ENCODE data around the gene RGS14.
"Not testable (repeated sequence)": the region's sequence is repeated elsewhere in the genome, so short reads cannot be mapped to it uniquely, and the experiment has no call there.

RGS14 gene

DNA sequence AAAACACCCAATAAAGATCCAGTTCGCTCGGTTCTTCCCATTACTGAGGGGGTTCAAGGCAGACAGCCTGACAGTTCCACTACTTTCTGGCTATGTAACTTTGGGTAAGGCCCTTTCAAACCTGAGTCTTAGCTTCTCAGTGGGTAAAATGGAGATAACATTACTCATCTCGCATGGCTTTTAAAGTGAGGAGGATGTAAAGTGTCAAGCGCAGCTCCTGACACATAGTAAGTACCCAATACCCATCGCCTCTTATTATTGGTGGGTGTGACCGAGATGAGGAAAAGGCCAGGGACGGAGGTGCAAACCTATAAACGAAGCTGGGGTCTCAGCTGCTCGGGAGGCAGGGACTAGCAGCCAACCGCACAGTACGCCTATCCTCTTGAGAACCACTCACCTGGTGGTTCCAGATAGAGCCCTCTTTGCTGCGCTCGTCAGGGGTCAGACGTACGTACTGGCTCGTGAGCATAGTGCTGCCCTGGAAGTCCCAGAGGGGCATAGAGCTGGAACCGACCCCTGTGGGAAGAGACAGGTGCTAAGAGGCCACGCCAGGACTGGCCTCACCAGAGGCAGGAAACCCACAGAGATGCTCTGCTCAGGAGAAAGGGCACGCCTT lies 6.8 kb upstream of the RGS14 start:
- DNase-seq: no peak

DNA sequence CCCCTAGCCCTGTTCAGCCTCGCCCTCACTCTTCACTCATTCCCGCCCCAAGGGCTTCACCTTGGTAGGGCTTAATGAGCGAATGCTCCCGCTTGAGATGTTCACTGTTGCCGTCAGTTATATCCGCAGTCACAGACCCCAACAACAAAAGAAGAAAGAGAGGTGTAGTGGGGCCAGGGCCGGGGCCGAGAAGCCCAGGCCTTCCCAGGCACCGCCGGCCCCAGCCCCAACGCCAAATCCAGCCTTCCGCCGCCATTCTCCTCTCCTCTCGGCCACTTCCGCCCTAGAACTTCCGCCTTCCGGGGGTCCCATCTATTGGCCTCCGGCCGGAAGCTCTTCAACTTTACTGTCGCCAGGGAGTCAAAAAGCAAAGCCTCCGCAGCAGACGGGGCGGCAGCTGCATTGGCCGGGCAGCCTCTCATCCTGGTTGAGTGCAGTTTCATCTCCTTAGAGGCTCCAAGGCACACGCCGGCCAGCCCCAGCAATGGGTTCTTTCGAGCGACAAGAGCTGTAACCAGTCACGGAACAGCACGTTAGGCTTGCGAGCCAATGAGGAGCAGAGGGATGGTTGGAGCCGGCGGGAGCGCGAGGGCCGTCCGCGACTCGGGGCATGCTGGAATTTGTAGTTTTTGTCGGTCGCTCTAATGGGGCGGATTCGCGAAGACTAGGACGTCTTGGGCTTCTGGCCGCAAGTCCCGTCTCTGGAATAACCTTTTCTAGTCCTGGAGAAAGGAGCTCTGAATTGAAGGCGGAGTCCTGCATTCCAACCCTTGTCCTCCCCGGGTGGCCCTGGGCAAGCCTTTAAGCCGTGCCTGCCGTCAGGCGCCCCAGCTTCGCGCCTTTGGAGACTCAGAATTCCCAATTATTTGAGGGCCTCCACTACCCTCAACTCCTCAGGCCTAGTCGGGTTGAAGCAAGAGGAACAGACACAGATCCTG lies 6.1 kb upstream of the RGS14 start, which contains the start of gene LMAN2:
Gene LMAN2, minus strand, starts transcription at position 277 of the 938 bp plus-strand sequence. Its CDS starts 21 bp downstream, at position 256.
- DNase-seq: peak; percentile 94

DNA sequence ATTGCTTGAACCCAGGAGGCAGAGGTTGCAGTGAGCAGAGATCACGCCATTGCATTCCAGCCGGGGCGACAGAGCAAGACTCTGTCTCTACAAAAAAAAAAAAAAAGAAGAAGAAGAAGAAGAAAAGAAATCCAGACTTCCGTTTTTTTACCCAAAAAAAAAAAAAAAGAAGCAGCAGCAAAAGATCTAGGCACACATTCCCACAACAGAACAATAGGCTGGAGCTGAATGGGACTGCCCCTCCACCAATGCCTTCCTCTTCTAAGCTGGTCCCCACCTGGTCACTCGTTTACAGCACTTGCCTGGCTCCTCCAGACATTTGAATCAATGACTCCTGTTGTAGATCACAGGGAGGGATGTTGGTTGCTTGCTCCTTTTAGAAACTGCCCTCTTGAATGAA lies 4.6 kb upstream of the RGS14 start:
- DNase-seq: no peak

DNA sequence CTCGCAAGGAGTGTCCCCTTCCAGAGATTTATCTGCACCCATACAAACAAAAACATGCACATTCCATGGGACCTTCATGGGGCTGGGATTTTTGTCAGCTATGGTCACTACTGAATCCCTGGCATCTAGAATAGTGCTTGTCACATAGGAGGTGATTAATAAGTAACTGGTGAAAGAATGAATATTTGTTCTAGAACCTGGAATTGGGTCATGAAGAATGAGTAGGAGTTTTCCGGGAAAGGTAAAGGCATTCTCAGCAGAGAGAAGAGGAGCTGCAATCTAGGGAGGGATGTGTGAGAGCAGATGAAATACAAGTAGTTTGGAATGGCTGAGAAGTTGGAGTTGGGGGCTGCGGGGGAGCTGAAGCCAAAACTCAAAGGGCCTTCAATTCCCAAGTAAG lies 3.5 kb upstream of the RGS14 start:
- DNase-seq: no peak

DNA sequence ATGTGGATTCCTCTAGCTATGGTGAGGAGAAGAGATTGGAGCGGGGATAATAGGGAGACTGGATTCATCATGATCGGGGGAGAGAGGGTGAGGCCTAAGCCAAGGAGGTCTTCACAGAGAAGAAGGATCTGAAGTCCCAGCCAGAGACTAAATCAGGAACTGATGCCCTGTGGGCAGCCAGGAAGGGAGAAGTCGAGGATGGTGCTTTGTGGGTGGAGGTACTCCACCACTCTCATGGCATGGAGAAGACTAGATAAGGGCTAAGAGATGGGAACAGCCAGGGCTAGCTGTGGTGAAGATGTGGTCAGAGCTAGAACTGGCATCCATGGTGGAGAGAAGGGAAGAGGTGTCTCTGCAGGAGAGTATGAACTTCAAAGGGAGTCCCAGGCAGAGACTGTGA lies 3.0 kb upstream of the RGS14 start:
- no peak for DNase-seq

DNA sequence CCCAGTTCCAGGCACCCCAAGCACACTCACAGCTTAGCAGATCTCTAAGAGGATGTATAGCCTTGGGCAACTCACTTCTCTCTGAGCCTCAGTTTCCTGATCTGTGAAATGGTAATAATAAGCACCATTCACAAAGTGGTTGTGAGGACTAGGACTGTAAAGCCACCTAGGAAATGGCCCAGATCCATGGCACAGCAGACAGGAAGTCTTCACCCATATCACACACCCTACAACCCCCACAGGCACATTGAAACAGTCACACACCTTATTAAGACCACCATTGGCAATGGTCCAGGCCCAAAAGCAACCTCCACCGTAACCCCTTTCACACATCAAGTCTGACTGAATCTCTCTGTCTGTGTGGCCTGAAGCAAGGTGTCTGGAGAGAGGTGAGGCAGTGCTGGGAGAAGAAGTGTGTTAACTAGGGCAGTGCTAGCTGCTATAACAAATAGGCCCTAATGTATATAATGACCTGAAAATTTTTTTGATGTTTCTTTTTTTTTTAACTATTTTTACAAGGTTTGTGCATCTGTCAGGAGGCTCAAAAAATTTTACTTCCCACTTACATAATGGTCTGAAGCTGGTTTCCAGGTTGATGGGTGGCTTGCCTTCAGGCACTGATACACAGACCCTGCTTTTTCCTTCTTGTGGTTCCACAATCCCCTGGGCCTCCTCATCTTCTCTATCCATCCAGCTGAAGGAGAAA lies 2.4 kb upstream of the RGS14 start:
- no peak for DNase-seq

DNA sequence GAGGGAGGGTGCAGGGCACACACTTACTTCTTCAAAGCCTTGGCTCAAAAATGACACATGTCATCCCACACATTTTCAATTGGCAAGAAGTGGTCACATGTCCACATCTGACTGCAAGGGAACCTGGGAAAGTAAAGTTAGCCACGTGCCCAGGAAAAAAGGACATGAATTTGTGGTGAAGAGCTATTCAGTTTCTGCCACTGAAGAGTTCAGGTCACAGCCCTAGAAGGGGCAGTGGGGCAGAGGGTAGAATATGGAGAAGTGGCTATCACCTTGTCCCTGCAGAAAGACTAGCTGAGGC lies 1.9 kb upstream of the RGS14 start:
- DNase-seq: no peak

DNA sequence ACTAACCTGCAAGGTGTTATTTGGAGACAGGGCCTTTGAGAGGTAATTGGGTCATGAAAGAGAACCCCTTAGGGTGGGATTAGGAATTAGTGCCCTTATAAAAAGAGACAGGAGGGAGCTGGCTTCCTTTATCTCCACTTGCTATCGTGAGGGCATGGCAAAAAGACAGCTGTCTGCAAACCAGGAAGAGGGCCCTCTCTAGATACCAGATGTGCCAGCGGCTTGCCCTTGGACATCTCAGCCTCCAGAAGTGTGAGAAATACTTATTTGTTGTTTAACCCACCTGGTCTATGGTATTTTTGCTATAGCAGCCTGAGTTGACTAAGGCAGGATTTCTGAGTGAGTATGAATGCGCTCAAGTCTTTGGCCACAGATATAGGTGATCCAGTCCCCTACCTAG lies 978 bp upstream of the RGS14 start:
- no peak for DNase-seq

DNA sequence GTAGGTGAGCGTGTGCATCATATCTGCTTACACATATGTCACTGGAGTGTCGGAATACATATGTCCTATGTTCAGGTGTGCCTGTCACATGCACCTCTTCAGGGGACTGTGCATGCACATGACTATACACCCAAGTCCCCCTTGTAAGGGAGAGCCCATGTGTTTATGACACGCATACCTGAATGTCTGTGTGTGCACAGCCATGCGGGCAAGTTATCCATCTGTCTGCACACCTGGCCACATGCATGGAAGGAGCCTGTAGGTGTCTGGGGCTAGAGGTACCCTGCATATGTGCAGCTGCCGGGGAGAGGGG lies 622 bp upstream of the RGS14 start:
- DNase-seq: no peak

DNA sequence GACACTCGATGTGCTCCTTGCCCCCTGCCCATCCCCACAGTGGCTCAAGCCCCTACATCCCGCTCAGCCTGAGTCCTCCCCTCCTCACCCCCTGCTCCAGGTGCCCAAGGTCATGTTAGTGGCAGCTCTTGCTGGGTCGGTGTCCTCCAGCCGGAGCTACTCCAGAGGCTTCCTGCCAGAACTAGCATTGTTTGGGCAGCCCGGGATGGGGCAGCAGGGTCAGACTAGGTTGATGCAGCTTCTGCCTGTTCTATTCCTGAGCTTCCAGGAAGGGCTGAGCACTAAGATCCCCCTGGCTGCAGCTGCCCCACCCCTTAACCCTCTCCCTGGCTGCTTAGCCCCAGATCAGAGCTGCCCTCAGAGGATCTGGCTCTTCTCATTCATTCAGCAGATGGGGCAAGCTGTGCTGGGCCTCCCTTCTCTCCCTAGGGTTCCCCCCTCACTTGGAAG lies 671 bp downstream of the RGS14 start:
- no peak for DNase-seq

DNA sequence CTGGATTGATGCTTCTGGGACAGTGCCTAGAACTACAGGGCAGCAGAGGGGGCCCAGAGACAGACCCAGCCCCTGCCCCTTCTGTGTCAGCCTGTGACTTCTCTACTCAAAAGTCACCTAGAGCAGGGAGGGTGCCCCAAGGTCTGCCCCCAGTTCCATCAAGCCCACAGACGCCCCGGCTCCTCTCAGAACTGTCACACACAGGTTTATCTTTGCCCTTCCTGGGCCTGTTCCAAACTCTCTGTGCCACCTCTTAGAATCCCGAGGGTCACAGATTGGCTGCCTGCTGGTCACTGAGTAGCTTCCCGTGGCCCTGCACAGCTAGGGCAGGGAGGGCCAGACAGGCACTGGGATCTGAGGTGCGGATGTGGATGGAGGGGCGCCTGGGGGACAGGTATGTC lies 1.7 kb downstream of the RGS14 start:
- no peak for DNase-seq

DNA sequence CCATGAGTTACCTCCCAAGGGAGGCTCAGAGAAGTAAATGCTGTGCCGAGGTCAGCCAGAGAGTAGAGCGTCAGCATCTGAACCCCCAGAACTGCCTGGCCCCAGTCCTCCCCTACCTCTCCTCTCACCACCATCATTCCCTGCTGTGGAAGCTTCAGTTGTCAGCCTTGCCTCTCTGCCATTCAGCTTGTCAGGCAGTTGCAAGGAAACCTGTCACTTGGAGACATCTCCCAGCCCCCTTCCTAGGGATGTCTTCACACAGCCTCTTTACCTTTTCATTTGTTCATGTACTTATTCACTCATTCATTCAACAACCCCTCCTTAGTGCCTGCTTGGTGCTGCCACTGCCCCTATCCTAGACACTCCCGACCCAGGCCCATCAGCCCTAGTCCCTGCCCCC lies 2.1 kb downstream of the RGS14 start:
- no peak for DNase-seq

DNA sequence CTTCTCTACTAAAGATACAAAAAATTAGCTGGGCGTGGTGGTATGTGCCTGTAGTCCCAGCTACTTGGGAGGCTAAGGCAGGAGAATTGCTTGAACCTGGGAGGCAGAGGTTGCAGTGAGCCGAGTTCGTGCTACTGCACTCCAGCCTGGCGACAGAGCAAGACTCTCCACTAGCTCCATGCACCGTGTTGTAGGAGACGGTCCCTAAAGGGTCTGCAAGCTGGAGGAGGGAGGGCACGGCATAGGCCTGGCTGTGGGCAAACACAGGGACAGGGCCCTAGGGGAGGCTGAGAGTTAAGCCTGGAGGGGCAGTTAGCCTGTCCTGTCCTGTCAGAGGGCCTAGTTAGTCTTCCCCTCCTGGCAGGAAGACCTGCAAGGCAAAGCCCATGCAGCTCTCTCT lies 3.0 kb downstream of the RGS14 start:
- not testable (repeated sequence) for DNase-seq

DNA sequence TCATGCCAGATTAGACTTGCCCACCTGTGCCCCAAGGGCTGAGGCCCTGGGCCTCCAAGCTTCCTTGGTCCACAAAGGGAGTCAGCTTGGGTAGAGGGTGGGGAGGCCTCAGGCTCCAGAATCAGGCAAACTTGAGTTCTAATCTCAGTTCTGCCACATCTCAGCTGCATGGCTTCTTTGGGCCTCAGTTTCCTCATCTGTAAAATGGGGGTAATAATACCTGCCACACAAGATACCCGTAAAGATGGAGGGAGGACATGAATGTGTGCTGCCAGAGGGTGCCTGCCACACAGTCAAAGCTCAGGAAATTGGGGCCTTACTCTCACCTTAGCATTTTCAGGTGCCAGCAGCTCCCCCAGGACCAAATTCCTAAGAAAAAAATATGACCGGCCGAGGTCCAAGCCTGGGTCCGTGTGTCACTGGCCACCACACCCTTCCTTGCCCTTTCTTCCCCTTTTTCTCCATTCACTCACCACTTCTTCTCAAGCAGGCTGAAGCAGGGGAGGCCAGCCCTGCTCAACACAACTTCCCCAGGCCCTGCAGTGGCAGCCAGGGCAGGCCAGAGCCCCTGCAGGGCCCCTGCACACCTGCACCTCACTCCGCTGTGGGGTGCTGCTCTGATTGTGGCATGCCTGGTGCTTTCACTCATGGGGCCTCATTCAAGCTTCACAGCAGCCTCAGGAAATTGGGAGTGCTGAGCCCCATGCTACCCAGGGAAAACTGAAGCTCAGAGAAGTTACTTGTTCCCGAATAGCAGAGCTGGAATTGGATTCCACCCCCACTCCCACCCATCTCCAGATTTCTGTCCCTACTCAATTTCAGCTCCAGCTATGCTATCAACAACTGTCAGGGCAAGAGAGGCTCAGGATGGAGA lies 3.9 kb downstream of the RGS14 start:
- DNase-seq: no peak

DNA sequence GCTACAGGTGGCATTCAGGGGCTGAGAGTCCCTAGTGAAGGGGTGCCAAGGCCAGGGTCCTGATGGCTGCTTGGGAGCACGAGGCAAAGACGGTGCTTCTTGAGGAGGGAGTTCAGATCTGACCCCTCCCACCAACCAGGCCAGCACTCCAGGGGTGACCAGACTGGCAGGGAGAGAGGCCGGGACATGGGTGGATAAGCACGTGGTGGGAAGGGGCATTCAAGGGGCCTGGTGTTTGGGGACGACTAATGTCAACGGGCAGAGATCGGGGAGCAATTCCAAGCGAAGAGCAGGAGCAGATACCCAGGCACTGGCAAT lies 4.5 kb downstream of the RGS14 start:
- DNase-seq: no peak

DNA sequence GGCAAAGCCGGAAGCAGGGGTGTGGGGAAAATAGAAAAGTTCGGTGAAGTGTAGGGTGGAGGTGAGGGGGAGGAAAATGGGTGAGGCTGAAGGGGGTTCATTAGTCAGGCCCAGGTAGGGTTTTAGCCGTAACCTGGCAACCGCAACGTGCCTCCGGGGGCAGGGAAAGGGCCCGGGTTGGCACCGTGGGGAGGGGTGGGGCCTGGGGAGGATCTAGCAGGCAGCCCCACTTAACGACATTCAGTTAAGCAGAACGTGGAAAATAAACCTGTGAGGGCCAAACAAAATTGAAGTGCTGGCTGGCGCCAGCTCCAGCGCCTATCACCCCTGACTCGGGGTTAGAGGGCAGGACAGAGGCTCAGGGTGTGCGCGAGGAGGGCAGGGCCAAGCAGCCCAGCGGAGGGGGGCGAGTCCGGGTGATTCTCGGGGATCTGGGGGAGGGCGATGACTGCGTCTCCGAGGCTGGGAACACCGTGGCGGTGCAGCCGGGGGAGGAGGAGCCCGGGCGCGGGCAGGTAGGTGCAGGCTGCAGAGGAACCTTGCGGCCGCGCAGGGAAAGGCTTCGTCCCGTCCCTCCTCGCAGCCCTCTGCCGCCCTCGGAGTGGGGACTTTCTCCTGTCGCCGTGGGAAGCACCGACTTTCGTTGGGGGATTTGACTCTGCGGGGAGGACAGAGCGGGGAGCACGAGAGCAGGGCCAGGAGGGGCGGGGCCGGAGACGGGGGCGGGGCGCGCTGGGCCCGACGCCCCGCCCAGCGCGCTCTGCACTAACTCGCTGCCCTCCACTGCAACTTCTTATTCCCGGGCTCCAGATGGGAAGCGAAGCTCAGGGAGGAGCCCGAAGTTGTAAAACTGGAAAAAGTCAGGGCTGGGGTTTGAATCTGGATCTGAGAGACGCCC lies 5.1 kb downstream of the RGS14 start:
- DNase-seq: peak; percentile 41

DNA sequence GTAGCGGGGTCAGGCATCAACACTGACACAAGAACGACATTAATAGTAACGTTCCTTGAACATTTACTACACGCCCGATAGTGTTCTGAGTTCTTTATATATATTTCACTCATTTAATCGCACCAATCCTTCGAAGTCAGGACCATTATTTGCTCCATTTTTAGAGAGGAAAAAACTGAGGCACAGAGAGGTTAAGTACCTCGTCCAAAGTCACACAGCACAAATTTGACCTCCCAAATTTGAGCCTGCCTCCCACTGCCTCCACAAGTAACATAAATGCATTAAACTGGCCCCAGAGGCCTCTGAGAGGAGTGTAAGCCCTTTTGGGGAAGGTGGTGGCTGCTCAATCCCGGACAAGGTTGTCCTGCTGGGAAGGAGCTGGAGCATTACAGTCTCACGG lies 5.8 kb downstream of the RGS14 start:
- DNase-seq: no peak

DNA sequence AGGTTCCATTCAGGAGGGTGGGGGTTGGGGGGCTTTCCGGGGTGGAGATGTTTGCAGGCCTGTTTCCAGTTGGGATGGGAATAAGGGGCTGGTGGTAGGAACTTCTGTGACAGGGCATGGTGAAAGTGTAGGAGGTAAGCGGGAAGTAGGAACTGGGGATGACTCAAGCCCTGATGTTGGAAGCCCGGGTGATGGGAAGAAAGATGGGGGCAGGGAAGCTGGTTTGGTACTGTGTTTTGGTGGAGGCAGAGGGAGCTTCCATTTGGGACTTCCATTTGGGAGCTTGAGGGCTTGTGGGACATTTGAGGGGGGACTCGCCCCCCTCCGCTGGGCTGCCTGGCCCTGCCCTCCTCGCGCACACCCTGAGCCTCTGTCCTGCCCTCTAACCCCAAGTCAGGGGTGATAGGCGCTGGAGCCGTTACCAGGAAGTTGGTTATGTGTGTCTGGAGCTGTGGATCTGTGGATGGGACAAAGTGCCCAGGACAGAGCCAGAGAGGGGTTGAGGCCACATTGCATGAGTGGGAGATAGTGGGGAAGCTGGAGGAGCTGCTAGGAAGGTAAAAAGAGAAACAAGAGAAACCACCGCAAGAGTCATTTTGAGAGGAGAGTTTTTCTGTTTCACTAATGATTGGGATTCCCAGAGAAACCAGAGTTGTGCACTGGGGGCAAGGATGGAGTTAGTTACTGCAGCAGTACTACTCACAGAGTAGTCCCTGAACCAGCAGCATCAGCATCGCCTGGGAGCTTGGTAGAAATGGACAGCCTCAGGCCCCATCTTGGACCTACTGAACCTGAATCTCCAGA lies 6.6 kb downstream of the RGS14 start:
- DNase-seq: no peak

DNA sequence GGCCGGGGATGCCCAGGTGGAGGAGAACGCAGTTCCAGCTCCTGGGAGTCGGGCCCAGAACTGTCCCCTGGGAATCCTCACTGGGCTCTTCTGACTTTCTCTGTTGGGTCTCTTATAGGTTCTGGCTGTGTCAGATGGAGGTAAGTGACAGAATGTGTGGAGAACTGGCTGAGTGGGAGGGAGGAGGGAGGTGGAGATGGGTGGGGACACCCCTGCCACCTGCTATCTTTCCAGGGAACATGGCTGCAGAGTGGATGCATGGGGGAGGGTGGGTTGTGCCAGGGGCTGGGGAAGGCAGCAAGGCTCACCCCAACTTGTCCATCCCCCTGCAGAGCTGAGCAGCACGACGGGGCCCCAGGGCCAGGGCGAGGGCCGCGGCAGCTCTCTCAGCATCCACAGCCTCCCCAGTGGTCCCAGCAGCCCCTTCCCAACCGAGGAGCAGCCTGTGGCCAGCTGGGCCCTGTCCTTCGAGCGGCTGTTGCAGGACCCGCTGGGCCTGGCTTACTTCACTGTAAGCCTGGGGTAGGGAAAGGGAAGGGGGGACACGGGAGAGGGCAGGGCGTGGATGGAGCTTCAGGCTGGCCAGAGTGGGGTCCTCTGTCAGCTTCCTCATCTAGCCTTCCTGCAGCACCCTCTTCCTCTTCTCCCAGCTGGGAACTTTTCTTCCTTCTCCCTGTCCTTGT lies 8.3 kb downstream of the RGS14 start:
- no peak for DNase-seq

DNA sequence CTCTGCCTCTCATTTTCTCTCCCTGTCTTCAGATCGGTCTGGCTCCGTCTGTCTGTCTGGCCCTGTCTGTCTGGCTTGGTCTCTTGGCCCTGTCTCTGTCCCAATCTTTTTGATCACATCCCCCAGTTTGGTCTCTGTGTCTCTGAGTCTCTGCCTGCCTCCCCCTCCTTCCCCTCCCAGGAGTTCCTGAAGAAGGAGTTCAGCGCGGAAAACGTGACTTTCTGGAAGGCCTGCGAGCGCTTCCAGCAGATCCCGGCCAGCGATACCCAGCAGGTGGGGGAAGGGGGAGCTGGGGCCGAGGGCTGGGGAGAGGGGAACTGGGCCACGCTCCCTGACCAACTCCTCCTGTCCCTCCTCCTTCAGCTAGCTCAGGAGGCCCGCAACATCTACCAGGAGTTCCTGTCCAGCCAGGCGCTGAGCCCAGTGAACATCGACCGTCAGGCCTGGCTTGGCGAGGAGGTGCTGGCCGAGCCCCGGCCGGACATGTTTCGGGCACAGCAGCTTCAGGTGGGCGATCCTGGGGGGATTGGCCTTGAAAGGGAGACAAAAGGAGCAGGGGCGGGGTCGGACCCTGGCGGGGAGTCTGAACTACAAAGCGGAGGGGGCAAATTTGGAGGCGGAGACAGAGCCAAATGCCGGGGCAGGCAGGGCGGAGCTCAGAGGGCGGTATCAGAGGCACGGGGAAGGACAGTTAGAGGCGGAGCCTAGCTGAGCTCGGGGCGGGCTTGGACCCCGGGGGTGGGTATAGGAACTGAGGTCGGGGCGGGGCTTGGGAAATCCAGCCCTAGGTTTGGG lies 9.0 kb downstream of the RGS14 start:
- peak; percentile 81 for DNase-seq

Data from HCEC 1CT (cell line).